MCF 10A (cell line): ENCODE measurements around the gene CTU2. TPM values are rescaled to one million over a fixed set of nuclear protein-coding genes. Genes with fewer than 3 reads are reported as not detected.

Source experiments
- BruUV-seq: library from RNA; stranded (reverse); fragments of 400-500 nt; replicated peaks from 2 replicates; lab custom pipeline; 2021; lab: Mats Ljungman, UMichigan
- CTCF ChIA-PET: fragments of 300-600 bp; sonication (Branson Sonifier 250); formaldehyde crosslinking; extraction: SDS; loops from one replicate; lab custom pipeline; 2021; ENCODE audit warnings: antibody characterized with exemption, inconsistent platforms; lab: Yijun Ruan, JAX
- POLR2A ChIA-PET: fragments of 300-600, 350-650 bp; sonication (Branson Sonifier 250); formaldehyde crosslinking; extraction: SDS; loops from one replicate; lab custom pipeline; 2020; ENCODE audit warnings: antibody characterized with exemption, inconsistent platforms; lab: Yijun Ruan, JAX
- DNase-seq: peaks from one replicate; pipeline ENCODE4 v3.0.0-alpha.2; 2018; ENCODE audit not compliant: unreplicated experiment
- H3K27ac Mint-ChIP-seq: one replicate; pipeline ENCODE4 v1.8.0; 2022; ENCODE audit warnings: mild to moderate bottlenecking, low read depth, mixed read lengths; ENCODE audit not compliant: unreplicated experiment
- H3K27me3 Mint-ChIP-seq: one replicate; pipeline ENCODE4 v1.8.0; 2022; ENCODE audit warnings: mixed read lengths; ENCODE audit not compliant: insufficient read depth, unreplicated experiment
- H3K36me3 Mint-ChIP-seq: one replicate; pipeline ENCODE4 v1.8.0; 2022; ENCODE audit warnings: mild to moderate bottlenecking, moderate library complexity, mixed read lengths; ENCODE audit not compliant: insufficient read depth, unreplicated experiment
- H3K4me1 Mint-ChIP-seq: one replicate; pipeline ENCODE4 v1.8.0; 2022; ENCODE audit warnings: mixed read lengths; ENCODE audit not compliant: insufficient read depth, unreplicated experiment
- H3K4me3 Mint-ChIP-seq: one replicate; pipeline ENCODE4 v1.8.0; 2022; ENCODE audit warnings: mild to moderate bottlenecking, moderate library complexity, mixed read lengths; ENCODE audit not compliant: unreplicated experiment
- H3K9me3 Mint-ChIP-seq: one replicate; pipeline ENCODE4 v1.8.0; 2022; ENCODE audit warnings: mixed read lengths; ENCODE audit not compliant: unreplicated experiment
- CTCF ChIP-seq: fragments of 200-600 bp; IDR thresholded peaks from one replicate; pipeline ENCODE4 v1.8.0; 2022; ENCODE audit warnings: antibody characterized with exemption, mild to moderate bottlenecking; ENCODE audit not compliant: unreplicated experiment
- intact Hi-C: fragments of 100-400 bp; cut with micrococcal nuclease; formaldehyde crosslinking; loops from 2 replicates; pipeline ENCODE4 v1.14.1; 2022
- total RNA-seq: library from RNA; stranded (reverse); gene quantifications from 2 replicates; pipeline ENCODE4 v1.2.3, GENCODE V29; 2022

Gene CTU2
- total RNA-seq, 1 experiment from 2014 or later: 40.8 TPM

- no TSS peak for BruUV-seq
- Mint-ChIP-seq H3K4me1 (no peaks in the 10 kb centered on the region), H3K9me3 (no peaks in the 10 kb centered on the region), H3K4me3 (no peak overlapping the region), H3K27me3 (no peaks in the 10 kb centered on the region), H3K27ac (no peak overlapping the region), H3K36me3 (peaks cover 28% of the 10 kb centered on the region)
- CTCF ChIA-PET: interaction anchor here (0.8 to 5.7 kb wide), 3 partner anchors 14 to 48 kb away, joined by 3 to 61 read pairs (median 4); no protein-coding TSS in a partner anchor
- no peak for TF ChIP-seq CTCF
- POLR2A ChIA-PET: no interaction called here
- intact Hi-C loops: no loop called here
- no peak for DNase-seq
Measured at GRCh38 chr16:88733630-88734360, 27.5 kb downstream of the CTU2 start.

GRCh38 chr16:88734361-88734728, 28.0 kb downstream of the CTU2 start:
- ChIA-PET CTCF (interaction anchor here (0.8 to 5.7 kb wide), 3 partner anchors 13 to 47 kb away, joined by 3 to 61 read pairs (median 4); no protein-coding TSS in a partner anchor), POLR2A (no interaction called here)
- Mint-ChIP-seq H3K4me3 (no peak overlapping the region), H3K4me1 (no peaks in the 10 kb centered on the region), H3K9me3 (no peaks in the 10 kb centered on the region), H3K27ac (no peak overlapping the region), H3K27me3 (no peaks in the 10 kb centered on the region), H3K36me3 (peaks cover 31% of the 10 kb centered on the region)
- no peak for DNase-seq
- TSS peak; percentile 43 for BruUV-seq
- intact Hi-C loops: no loop called here
- no peak for TF ChIP-seq CTCF

GRCh38 chr16:88735121-88735520, 28.8 kb downstream of the CTU2 start:
- ChIA-PET POLR2A (no interaction called here), CTCF (interaction anchor here (1.1 to 5.7 kb wide), 3 partner anchors 12 to 47 kb away, joined by 4 to 61 read pairs (median 32); no protein-coding TSS in a partner anchor)
- TF ChIP-seq CTCF: no peak
- no peaks in the 10 kb centered on the region for H3K27me3 Mint-ChIP-seq
- no TSS peak for BruUV-seq
- H3K4me1 Mint-ChIP-seq: no peaks in the 10 kb centered on the region
- H3K27ac Mint-ChIP-seq: no peak overlapping the region
- DNase-seq: no peak
- no peaks in the 10 kb centered on the region for H3K9me3 Mint-ChIP-seq
- no peak overlapping the region for H3K4me3 Mint-ChIP-seq
- peaks cover 31% of the 10 kb centered on the region for H3K36me3 Mint-ChIP-seq
- intact Hi-C loops: no loop called here

GRCh38 chr16:88735616-88736015, 29.3 kb downstream of the CTU2 start:
- intact Hi-C loops: no loop called here
- no peak overlapping the region for H3K27ac Mint-ChIP-seq
- H3K27me3 Mint-ChIP-seq: no peaks in the 10 kb centered on the region
- H3K4me3 Mint-ChIP-seq: no peak overlapping the region
- peaks cover 30% of the 10 kb centered on the region for H3K36me3 Mint-ChIP-seq
- TF ChIP-seq CTCF: no peak
- ChIA-PET POLR2A (no interaction called here), CTCF (interaction anchor here (0.6 to 5.7 kb wide), 6 partner anchors 13 to 123 kb away, joined by 3 to 61 read pairs (median 5); no protein-coding TSS in a partner anchor)
- H3K9me3 Mint-ChIP-seq: no peaks in the 10 kb centered on the region
- no peak for DNase-seq
- no peaks in the 10 kb centered on the region for H3K4me1 Mint-ChIP-seq
- no TSS peak for BruUV-seq
